ENCODE results near the gene TRIP10.
"Not testable (repeated sequence)": the region's sequence is repeated elsewhere in the genome, so short reads cannot be mapped to it uniquely, and the experiment has no call there.

Gene TRIP10

DNA sequence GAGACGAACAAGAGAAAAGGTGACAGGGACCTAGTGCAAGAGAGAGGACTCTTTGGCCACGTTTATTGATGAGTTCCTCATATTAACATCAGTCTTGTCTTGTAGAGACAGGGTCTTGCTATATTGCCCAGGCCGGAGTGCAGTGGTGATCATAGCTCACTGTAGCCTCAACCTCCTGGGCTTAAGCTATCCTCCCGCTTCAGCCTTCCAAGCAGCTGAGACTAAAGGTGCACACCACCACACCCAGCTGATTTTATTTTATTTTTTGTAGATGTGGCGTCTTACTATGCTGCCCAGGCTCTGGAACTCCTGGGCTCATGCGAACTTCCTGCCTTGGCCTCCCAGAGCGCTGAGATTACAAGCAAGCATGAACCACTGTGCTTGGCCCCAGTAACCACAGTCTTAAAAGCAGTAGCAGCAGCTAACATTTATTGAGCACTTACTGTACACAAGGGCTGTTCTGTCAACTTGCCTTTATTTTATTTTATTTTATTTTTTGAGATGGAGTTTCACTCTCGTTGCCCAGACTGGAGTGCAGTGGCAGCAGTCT, 28.8 kb downstream of the TRIP10 start:
- no peak for DNase-seq (ENCODE audit: low read depth in 2 of 2)

DNA sequence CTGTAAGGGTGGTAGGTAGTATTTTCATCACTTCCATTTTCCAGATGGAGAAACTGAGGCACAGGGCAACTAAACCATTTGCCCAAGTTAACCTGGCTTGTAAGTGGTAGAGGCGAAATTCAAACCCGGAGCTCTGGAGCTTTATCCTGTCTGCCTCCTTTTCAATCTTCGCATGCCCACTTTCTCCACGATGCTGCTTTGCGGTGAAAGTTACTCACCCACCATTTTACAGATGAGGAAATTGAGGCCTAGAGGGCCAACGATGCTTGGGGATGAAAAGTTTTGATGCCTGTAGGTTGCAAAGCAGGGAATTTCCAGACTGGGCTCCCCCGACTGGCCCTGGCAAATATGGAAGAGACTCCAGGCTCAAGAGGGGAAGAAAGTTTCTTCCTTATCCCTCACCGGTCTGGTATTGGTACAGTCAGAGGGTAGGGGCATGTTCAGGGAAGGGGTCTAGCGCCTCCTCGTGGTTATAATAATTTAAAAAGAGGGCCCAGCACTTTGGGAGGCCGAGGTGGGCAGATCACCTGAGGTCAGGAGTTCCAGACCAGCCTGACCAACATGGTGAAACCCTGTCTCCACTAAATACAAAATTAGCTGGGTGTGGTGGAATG, 29.6 kb downstream of the TRIP10 start:
- DNase-seq (ENCODE audit: low read depth in 2 of 2): no peak

DNA sequence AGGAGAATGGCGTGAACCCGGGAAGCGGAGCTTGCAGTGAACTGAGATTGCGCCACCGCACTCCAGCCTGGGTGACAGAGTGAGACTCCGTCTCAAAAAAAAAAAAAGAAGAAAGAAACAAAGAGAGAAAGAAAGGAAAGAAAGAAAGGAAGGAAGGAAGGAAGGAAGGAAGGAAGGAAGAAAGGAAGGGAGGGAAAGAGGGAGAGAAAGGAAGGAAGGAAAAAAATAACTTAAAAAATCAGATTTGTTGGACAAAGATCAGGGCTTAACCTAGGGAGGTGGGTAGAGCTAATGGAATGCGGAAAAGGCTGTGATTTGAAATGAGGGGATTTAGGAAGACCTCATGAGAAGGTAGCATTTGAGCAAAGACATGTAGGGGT, 32.2 kb downstream of the TRIP10 start:
- DNase-seq (ENCODE audit: low read depth in 2 of 2): not testable (repeated sequence)

DNA sequence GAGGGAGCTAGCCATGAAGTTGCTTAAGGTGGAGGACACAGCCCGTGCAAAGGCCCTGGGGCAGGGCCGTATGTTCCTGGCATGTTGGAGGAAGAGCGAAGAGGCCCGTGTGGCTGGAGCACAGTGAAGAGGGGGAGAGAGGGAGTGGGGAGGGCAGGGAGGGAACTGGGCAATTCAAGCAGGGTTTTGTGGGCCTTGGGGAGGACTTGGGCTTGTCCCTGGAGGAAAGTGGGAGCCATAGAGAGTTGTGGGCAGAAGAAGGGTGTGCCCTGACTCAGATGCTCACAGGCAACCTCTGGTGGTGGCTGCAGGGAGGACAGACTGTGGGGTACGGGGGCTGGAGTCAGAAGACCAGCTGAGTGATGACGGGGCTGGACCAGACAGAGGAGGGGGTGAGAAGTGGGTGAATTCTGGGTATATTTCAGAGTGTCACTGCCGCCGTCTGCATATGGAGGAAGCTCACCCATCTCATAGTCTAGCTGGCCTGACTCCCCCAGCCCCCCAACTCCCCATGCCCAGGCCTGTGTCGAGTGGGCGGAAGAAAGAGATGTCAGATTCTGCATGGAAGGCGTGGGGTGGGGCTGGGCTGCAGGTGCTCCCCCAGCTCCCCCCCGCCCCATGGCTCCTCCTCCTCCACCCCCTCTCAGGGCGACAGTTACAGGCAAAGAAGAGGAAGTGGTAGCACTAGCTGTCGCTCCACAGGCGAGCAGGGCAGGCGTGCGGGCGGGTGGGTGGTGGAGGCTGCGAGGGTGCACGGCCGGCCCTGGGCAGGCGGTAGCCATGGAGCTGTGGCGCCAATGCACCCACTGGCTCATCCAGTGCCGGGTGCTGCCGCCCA, 32.8 kb downstream of the TRIP10 start, which contains the start of gene VAV1:
Gene VAV1 (plus strand): TSS at position 681 of the 838 bp plus-strand sequence. CDS start 100 bp downstream, at position 781.
- no peak for DNase-seq (ENCODE audit: low read depth in 2 of 2)

DNA sequence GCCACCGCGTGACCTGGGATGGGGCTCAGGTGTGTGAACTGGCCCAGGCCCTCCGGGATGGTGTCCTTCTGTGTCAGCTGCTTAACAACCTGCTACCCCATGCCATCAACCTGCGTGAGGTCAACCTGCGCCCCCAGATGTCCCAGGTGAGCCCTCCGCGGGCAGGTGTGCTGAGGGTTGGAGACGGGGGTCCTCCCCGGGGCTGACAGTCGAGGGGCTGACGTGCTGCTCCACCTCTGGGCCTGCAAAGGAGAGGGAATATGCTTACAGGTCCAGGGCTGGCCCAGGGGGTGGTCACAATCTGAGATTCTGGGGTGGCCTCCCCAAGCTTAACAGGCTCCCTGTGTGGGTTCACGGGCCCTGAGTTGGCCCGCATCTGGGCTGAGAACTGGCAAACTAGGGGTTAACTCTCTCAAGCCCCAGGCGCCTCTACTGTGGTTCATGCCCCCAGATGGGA, 33.4 kb downstream of the TRIP10 start:
- no peak for DNase-seq (ENCODE audit: low read depth in 2 of 2)

DNA sequence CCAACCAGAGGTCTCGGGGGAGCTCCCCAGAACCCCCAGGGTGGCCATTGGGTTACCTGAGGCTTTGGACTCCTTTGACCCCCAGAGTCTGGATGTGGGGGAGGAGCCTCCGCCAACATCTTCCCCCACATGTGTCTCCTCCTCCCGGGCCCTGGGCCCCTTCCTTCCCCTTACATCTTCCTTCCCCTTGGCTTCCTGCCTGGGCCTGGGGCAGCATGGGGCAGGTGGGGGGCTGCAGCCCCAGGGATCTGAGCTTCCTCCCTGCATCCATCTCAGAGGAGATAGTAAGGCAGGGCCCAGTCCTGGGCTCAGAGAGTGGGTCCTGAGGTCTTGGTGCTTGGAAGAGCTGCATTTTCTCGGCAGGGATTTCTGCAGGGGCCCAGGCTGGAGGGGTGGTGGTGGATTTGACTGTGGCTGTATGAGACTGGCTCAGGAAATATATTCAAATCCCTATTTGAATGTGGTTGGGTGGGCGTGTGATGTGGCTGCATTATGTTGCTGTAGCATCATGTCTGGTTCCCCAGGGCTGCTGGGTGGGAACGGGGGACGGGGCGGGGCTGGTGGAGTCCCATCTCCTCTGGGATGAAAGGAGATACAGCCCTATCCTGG, 33.9 kb downstream of the TRIP10 start:
- no peak for DNase-seq (ENCODE audit: low read depth in 2 of 2)

DNA sequence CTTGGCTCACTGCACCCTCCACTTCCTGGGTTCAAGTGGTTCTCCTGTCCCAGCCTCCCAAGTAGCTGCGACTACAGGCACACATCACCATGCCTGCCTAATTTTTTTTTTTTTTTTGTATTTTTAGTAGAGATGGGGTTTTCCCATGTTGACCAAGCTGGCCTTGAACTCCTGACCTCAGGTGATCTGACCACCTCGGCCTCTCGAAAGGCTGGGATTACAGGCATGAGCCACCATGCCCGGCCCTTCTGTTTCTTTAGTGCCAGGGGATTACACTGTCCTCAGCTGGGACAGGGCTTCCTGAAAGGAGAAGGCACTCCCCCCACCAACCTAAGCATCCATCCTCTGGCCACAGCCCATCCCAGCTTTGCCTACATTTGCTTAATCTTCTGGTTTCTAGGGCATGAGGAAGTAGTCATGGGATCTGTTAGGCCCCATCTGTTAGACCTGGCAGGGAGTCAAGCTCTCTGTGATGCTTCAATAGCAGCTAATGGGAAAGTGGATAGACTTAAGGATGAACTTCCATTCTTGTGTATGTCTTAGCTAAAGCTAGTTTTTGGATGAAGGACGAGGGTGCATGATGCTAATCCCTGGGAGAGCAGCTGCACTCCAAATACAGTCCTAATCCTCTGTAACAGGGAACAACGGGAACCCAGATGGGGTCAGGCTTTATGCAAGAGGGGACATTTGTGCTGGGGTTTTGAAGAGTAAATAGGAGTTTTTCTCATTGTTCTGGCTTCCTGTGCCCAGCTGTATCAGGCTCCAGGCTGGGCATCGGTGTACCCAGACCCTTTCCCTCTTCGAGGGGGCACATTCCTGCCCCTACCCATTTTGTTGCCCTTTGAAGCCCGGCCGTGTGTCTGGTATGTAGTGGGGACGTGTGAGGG, 35.6 kb downstream of the TRIP10 start:
- no peak for DNase-seq (ENCODE audit: low read depth in 2 of 2)

DNA sequence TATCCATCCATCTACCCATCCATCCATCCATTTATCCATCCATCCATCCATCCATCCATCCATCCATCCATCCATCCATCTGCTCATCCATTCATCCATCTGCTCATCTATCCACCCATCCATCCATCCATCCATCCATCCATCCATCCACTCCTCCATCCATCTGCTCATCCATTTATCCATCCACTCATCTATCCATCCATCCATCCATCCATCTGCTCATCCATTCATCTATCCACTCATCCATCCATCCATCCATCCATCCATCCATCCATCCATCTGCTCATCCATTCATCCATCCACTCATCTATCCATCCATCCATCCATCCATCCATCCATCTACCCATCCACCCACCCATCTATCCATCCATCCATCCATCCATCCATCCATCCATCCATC, 36.6 kb downstream of the TRIP10 start:
- not testable (repeated sequence) for DNase-seq (ENCODE audit: low read depth in 2 of 2)

DNA sequence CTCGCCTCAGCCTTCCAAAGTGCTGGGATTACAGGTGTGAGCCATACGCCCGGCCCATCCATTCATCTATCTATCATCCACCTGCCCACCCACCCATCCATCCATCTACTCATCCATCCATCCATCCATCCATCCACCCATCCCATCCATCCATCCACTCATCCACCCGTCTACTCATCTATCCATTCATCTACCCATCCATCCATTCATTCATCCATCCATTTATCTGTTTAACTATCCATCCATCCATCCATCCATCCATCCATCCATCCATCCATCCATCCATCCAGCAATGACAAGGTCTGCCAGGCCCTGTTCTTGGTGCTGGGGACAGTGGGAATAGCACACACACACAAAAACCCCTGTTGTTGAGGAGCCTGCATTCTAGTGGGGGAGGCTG, 37.5 kb downstream of the TRIP10 start:
- no peak for DNase-seq (ENCODE audit: low read depth in 2 of 2)

DNA sequence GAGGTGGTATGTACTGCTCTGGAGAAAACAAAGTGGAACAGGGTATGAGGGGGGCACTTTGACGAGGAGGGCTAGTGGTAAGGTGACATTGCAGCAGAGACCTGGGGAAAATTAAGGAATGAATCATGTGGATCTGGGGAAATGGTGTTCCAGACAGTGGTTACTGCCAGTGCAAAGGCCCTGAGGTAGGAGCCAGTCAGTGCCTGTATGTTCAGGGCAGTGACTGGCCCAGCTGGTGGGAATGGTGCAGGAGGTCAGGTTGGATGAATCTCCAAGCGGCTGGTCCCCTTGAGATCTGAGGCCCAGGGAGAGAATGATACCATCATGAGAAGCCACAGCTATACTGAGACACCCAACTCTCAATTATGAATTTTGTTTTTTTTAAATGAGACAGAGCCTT, 38.0 kb downstream of the TRIP10 start:
- no peak for DNase-seq (ENCODE audit: low read depth in 2 of 2)

DNA sequence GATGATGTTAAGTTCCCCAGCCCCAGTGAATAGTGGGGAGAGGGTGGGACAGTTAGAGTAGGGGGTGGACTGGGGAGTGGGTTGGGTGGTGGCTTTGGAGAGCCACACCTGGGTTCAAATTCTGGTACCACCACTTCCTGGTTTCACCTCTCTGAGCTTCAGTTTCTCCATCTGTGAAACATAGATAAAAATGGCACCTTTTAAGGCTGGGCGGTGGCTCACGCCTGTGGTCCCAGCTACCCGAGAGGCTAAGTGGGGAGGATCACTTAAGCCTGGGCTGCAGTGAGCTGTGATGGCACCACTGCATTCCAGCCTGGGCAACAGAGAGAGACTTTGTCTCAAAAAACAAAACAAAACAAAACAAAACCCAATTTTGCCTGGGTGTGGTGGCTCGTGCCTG, 38.9 kb downstream of the TRIP10 start:
- no peak for DNase-seq (ENCODE audit: low read depth in 2 of 2)

DNA sequence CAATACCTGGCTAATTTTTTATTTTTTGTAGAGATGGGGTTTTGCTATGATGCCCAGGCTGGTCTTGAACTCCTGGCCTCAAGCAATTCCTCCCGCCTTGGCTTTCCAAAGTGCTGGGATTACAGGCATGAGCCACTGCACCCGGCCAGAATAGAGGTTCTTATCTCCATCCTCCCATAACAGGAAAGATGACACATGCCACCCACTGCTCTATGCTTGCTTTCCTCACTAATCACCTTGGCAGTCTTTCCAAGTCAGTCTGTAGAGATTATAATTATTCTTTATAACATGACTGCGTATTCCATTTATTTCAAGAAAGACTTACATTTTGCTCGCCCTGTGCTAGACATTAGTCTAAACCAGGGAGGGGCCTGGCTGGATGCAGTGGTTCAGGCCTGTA, 39.7 kb downstream of the TRIP10 start:
- no peak for DNase-seq (ENCODE audit: low read depth in 2 of 2)

DNA sequence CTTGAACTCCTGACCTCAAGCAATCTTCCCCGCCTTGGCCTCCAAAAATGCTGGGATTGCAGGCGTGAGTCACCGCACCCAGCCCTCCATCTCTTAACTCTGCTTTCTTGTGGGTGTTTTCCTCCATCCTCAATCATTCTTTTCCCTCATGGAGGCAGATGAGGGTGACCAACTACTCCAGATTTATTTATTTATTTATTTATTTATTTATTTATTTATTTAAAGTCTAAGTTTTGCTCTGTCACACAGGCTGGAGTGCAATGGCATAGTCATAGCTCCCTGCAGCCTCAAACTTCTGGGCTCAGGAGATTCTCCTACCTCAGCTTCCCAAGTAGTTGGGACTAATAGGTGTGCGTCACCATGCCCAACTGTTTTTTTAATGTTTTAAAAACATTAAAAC, 47.9 kb downstream of the TRIP10 start:
- DNase-seq (ENCODE audit: low read depth in 2 of 2): no peak

DNA sequence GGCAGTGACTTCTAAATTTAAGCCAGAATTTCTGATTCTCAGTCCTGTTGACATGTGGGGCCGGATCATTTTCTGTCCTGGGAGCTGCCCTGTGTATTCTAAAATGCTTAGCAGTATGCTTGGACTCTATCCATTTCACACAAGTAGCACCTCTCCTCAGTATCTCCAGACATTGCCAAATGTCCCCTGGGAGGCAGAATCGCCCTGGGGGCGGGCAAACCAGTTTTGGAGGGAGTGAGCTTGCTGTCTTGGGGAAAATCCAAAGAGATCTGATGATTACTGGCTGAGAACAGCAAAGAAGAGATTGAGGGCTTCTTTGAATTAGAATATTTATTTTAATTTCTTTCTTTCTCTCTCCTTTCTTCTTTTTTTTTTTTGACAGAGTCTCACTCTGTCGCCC, 49.4 kb downstream of the TRIP10 start:
- no peak for DNase-seq (ENCODE audit: low read depth in 2 of 2)

DNA sequence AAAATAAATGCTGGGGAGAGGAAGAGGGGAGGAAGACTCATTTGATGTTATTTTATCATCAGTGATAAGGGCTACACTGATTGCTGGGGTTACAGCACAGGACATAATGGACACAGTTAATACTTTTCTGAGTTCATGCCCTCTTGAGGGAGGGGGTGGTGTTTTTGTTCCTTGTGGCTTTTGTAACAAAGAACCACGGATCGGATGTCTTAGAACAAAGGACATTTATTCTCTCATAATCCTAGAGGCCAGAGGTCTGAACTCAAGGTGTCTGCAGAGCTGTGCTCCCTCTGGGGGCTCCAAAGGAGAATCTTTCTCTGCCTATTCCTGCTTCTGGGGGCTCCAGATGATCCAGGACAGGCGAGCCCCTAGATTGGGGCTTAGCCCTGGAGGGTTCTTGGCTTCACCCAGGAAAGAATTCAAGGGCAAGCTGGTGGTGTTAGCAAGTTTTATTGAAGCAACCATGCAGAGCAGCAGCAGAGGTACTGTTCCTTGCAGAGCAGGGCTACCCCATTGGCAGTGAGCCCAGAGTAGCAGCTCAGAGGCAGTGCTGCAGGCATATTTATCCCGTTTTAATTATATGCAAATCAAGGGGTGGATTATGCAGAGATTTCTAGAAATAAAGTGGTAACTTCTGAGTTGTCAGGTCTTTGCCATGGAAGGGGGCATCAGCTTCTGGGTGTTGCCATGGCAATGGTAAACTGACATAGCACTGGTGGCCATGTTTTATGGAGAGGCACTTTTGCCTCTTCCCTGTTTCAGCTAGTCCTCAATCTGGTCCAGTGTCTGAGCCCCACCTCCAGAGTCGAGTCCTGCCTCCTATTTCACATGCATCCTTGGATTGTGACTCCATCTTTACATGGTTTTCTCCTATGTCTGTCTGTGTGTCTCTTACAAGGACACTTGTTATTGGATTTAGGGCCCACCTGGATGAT, 51.0 kb downstream of the TRIP10 start:
- no peak for DNase-seq (ENCODE audit: low read depth in 2 of 2)

DNA sequence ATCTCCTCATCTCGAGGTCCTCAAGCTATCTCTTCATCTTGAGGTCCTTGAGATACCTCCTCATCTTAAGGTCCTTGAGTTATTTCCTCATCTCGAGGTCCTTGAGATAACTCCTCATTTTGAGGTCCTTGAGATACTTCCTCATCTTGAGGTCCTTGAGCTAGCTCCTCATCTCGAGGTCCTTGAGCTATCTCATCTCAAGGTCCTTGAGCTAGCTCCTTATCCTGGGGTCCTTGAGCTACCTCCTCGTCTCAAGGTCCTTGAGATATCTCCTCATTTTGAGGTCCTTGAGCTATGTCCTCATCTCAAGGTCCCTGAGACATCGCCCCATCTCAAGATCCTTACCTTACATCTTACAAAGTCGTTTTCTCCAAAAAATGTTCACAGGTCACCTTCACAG, 51.8 kb downstream of the TRIP10 start:
- DNase-seq (ENCODE audit: low read depth in 2 of 2): no peak

DNA sequence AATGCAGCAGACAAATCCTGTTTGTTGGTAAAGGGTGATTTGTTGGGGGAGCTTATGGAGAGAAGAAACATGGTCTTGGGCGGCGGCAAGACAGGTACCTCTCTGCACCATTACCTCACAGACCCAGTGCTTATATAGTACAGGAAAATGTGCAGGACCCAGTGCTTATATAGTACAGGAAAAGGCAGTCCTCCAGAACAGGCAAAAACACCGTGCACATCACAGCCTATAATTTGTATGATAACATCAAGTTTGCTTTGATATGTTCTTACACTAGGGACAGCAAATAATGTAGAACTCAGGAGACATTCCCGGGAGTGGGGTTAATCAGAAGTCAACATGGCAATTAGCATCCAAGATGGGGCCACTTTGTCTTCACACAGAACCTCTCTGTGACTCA, 53.9 kb downstream of the TRIP10 start:
- DNase-seq (ENCODE audit: low read depth in 2 of 2): no peak

DNA sequence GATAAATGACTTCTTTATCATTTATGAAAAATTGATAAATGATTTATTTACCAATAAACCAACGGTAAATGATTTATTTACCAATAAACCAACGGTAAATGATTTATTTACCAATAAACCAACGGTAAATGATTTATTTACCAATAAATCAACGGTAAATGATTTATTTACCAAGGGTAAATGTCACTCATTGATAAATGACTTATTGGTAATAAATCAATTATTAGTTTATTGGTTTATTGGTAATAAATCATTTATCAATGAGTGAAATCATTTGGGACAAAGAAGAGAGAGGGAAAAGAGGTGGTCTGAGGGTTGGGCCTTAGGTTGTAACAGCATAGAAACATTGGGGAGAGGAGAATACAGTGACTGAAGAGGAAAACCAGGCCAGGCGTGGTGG, 54.5 kb downstream of the TRIP10 start:
- DNase-seq (ENCODE audit: low read depth in 2 of 2): no peak

DNA sequence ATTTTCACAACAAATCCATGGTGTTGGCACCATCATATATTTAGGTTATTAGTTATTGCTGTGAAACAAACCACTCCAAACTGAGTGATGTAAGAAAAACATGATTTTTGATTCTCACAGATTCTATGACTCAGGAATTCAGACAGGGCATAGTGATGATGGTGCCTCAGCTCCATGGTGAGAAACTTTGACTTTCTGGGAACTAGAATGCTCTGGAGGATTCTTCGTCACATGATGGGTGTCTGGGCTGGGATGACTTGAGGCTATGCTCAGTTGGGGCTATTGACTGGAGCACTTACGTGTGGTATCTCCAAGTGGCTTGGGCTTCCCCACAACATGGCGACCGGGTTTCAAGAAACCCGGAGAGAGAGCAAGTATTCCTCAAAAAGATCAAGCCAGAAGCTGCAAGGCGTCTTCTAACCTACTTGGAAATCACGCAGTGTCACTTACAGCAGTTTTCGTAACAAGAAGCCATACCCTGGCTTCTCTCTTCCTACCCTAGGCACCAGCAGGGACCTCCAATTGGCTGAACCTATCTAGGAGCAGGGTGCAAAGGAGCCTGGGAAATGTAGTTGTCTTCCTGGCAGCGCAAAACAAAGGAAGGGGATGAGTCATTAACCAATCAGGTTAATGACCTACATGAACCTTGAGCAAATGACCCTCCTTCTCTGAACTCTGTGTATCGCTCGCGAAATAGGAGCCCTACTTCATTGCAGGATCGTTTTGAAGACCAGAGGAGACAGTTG, 55.4 kb downstream of the TRIP10 start:
- DNase-seq (ENCODE audit: low read depth in 2 of 2): no peak

DNA sequence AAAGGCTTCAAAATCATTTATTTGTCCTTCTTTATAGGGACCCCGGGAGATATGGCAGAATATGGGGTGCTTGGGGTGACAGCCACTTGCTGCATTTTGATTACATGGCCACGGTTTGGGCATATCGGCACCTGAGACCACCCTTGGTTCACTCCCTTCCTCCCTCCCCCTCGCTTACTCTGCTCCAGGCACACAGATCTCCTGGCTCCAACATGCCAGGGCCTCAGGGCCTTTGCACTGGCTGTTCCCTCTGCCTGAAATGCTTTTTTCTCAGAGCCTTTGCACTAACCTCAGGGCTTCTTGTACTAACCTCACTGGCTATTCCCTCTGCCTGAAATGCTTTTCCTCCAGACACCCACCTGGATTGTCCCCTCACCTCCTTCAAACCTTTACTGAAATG, 56.8 kb downstream of the TRIP10 start:
- DNase-seq (ENCODE audit: low read depth in 2 of 2): no peak
